HCT116 (cell line): ENCODE data around the gene NALCN.

Source experiments
- TF ChIP-seq, protein P1 (sequence below), 3 experiments: fragments of 200-600 bp in 1 of 3; sonication (generic) in 1 of 3; IDR thresholded peaks in 2 of 3; conservative IDR thresholded peaks in 1 of 3; 2 replicates each; pipeline ENCODE4 v1.5.1; 2012 to 2017; ENCODE audit warnings: low read depth in 2 of 3, low read length in 2 of 3, antibody characterized with exemption in 1 of 3, borderline replicate concordance in 1 of 3, control low read depth in 1 of 3, mild to moderate bottlenecking in 1 of 3, mixed read lengths in 1 of 3, mixed run types in 1 of 3, moderate library complexity in 1 of 3; ENCODE audit not compliant: insufficient read depth in 1 of 3
- TF ChIP-seq, protein P2 (sequence below): IDR thresholded peaks from 2 replicates; pipeline ENCODE4 v1.6.1; 2012

DNA sequence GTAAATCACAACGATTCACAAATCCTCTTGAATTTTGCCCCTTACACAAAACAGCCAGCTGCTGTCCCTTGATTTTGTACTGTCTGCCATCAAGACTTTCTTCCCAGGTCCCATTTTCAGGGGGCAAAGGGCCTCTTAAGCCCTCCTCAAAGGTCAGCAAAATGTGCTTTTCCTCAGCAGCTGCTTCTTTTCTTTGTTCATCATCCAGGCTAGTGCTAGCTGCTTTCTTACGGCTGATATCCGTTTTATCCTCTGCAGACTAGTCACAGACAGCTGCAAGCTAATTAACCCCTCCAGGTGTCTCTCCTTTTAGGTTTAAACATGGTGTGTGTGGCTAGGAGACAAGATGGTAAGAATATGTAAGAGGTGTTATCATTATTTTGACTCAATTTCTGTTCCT lies 90.9 kb downstream of the NALCN start:
- TF ChIP-seq, protein P1, sequence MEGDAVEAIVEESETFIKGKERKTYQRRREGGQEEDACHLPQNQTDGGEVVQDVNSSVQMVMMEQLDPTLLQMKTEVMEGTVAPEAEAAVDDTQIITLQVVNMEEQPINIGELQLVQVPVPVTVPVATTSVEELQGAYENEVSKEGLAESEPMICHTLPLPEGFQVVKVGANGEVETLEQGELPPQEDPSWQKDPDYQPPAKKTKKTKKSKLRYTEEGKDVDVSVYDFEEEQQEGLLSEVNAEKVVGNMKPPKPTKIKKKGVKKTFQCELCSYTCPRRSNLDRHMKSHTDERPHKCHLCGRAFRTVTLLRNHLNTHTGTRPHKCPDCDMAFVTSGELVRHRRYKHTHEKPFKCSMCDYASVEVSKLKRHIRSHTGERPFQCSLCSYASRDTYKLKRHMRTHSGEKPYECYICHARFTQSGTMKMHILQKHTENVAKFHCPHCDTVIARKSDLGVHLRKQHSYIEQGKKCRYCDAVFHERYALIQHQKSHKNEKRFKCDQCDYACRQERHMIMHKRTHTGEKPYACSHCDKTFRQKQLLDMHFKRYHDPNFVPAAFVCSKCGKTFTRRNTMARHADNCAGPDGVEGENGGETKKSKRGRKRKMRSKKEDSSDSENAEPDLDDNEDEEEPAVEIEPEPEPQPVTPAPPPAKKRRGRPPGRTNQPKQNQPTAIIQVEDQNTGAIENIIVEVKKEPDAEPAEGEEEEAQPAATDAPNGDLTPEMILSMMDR (IDR thresholded peaks at IDR 0.05 in 2 of 3, conservative IDR thresholded peaks at IDR 0.05 in 1 of 3; ENCODE audit: borderline replicate concordance in 1 of 3, insufficient read depth in 1 of 3, low read depth in 2 of 3, low read length in 2 of 3), result no peak
- TF ChIP-seq, protein P2, sequence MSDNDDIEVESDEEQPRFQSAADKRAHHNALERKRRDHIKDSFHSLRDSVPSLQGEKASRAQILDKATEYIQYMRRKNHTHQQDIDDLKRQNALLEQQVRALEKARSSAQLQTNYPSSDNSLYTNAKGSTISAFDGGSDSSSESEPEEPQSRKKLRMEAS, result no peak
